Upper lobe of left lung (tissue), 6 donors: ENCODE results near the gene ATP2B2. TPM values are rescaled to one million over a fixed set of nuclear protein-coding genes. Genes with fewer than 3 reads are reported as not detected.

ENCODE experiments used
- ATAC-seq, 2 donors: fragments of 200-7000 bp; cut with Tn5 transposase; one replicate each; pipeline ENCODE4 v1.9.1; 2022; ENCODE audit warnings: mild to moderate bottlenecking in 2 of 2, moderate library complexity in 2 of 2; ENCODE audit not compliant: low FRiP score in 2 of 2
- DNase-seq, 2 donors: peaks; one replicate each; pipeline ENCODE4 v3.0.0-alpha.2; 2019 to 2020
- H3K27ac ChIP-seq, 4 donors: fragments of 200-600 bp; sonication (generic); one replicate each; pipeline ENCODE4 v1.5.1; 2016 to 2019
- H3K27me3 ChIP-seq, 4 donors: fragments of 200-600 bp; sonication (generic); one replicate each; pipeline ENCODE4 v1.5.1; 2017 to 2019
- H3K36me3 ChIP-seq, 4 donors: fragments of 200-600 bp; sonication (generic); one replicate each; pipeline ENCODE4 v1.5.1; 2016 to 2019
- H3K4me1 ChIP-seq, 4 donors: fragments of 200-600 bp; sonication (generic); one replicate each; pipeline ENCODE4 v1.5.1; 2018 to 2019
- H3K4me3 ChIP-seq, 4 donors: fragments of 200-600 bp; sonication (generic); one replicate each; pipeline ENCODE4 v1.5.1; 2017 to 2019; ENCODE audit warnings: mild to moderate bottlenecking in 2 of 4, moderate library complexity in 1 of 4
- H3K9me3 ChIP-seq, 4 donors: fragments of 200-600 bp; sonication (generic); one replicate each; pipeline ENCODE4 v1.5.1; 2018 to 2019
- EP300 ChIP-seq, 4 donors: sonication (generic); formaldehyde crosslinking; IDR thresholded peaks; one replicate each; pipeline ENCODE4 v1.5.1; 2017; ENCODE audit warnings: antibody characterized with exemption in 4 of 4, control low read depth in 2 of 4
- POLR2A ChIP-seq, 4 donors: fragments of 450-650 bp; IDR thresholded peaks; one replicate each; pipeline ENCODE4 v1.5.1; 2016 to 2017; ENCODE audit warnings: antibody characterized with exemption in 4 of 4, mild to moderate bottlenecking in 2 of 4
- POLR2AphosphoS5 ChIP-seq, 2 donors: sonication (generic); formaldehyde crosslinking; IDR thresholded peaks; one replicate each; pipeline ENCODE4 v1.5.1; 2017; ENCODE audit warnings: antibody characterized with exemption in 2 of 2
- WGBS, 2 donors: methylation state at CpG; one replicate each; pipeline ENCODE4 v1.1.5; 2017 to 2018; 5-methylcytosine and 5-hydroxymethylcytosine counted together
- total RNA-seq, 6 donors: library from RNA; depleted of rRNA in 4 of 6; stranded (reverse); fragments of >200 nt in 4 of 6; gene quantifications; one replicate each; pipeline versions ENCODE4 v1.1.0 to v1.2.1, GENCODE V29; 2016 to 2021
- TF ChIP-seq, protein P1 (sequence below), 6 experiments: fragments of 450-650 bp in 4 of 6; fragments of 200-600 bp in 2 of 6; sonication (generic) in 2 of 6; IDR thresholded peaks; one replicate each; pipeline ENCODE4 v1.5.1; 2016 to 2019; ENCODE audit warnings: antibody characterized with exemption in 6 of 6
- donor health status: DM: no; HTN: no; CAD: no; lungs with moderate emphysema.
- donor health status: DM: no; HTN: yes; CAD: no; lungs with severe emphysema.

Gene ATP2B2
- total RNA-seq, 6 donors from 2014 or later = 0.13 to 0.30 TPM; not detected in 4

DNA sequence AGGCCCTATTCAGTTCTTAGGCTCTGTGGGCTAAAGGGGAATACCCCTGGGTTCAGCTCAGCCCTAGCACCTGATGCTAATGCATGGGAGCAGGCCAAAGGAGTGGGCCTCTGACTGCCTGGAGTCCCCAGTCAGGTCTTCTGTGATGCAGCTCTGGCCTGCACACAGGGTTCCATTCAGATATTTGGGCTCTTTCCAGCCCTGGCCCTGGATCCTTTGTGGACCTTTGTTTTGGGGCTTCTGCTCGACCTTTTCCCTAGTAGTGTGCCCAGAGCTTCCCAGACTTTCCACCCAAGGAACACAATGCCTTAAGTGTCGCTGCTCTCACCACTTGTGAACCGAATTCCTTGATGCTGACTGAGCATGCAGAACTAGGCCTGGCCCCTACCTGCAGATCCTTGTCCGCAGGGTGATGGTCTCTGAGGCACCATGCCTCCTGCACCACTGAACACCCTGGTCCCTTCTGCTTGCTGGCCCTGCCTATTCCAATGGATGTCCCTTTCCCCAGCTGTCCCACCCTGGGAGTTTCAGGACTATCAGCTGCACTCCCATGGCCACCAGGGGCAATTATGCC lies 189.5 kb downstream of the ATP2B2 start:
- TF ChIP-seq POLR2AphosphoS5 (IDR thresholded peaks at IDR 0.05) (no peak), POLR2A (IDR thresholded peaks at IDR 0.05) (no peak), EP300 (IDR thresholded peaks at IDR 0.05) (no peak)
- TF ChIP-seq, protein P1, sequence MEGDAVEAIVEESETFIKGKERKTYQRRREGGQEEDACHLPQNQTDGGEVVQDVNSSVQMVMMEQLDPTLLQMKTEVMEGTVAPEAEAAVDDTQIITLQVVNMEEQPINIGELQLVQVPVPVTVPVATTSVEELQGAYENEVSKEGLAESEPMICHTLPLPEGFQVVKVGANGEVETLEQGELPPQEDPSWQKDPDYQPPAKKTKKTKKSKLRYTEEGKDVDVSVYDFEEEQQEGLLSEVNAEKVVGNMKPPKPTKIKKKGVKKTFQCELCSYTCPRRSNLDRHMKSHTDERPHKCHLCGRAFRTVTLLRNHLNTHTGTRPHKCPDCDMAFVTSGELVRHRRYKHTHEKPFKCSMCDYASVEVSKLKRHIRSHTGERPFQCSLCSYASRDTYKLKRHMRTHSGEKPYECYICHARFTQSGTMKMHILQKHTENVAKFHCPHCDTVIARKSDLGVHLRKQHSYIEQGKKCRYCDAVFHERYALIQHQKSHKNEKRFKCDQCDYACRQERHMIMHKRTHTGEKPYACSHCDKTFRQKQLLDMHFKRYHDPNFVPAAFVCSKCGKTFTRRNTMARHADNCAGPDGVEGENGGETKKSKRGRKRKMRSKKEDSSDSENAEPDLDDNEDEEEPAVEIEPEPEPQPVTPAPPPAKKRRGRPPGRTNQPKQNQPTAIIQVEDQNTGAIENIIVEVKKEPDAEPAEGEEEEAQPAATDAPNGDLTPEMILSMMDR (IDR thresholded peaks at IDR 0.05) = no peak

DNA sequence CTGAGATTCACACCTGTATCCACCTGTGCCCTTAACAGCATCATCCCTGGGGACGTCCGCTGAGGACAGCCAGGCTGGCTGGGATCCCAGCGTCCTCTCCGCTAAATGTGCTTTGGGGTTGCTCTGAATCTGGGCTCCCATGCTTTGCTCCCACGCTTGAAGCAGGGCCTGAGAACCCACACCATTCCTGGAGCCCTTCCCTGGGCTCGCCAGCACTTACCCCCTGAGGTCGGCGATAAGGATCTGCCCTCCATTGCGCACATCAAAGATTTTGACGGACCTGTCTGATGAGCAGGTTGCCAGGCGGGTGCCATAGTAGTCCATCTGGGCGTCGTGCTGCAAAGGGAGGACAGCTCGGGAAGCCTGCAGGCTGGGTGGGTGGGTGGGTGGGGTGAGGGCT lies 190.3 kb downstream of the ATP2B2 start:
- H3K36me3 ChIP-seq = peaks cover 18 to 88% (median 78%) of the 10 kb centered on the region in 4 donors
- DNase-seq (no peak), ATAC-seq (no peak)
- no peak for TF ChIP-seq EP300 (IDR thresholded peaks at IDR 0.05)
- TF ChIP-seq, protein P1 (IDR thresholded peaks at IDR 0.05) = no peak
- TF ChIP-seq POLR2AphosphoS5 (IDR thresholded peaks at IDR 0.05) = no peak
- no peak for TF ChIP-seq POLR2A (IDR thresholded peaks at IDR 0.05)
- no peak overlapping the region for H3K4me3 ChIP-seq
- peaks cover 12 to 23% (median 14%) of the 10 kb centered on the region in 4 donors for H3K4me1 ChIP-seq
- WGBS, 2 donors = 94 to 98% methylated on average over 6 to 14 of the region's 14 CpGs
- H3K9me3 ChIP-seq = no peaks in the 10 kb centered on the region
- no peak overlapping the region for H3K27ac ChIP-seq
- no peaks in the 10 kb centered on the region for H3K27me3 ChIP-seq

More for the DNA sequence above, 189.5 kb downstream of the ATP2B2 start:
- peaks cover 15 to 21% (median 16%) of the 10 kb centered on the region in 4 donors for H3K4me1 ChIP-seq
- no peak for DNase-seq
- H3K27ac ChIP-seq = no peak overlapping the region
- no peaks in the 10 kb centered on the region for H3K27me3 ChIP-seq
- H3K36me3 ChIP-seq = peaks cover 18 to 81% (median 72%) of the 10 kb centered on the region in 4 donors
- no peak for ATAC-seq
- H3K4me3 ChIP-seq = no peak overlapping the region
- H3K9me3 ChIP-seq = no peaks in the 10 kb centered on the region
- WGBS, 2 donors = 92 to 98% methylated on average over 4 of the region's 4 CpGs

DNA sequence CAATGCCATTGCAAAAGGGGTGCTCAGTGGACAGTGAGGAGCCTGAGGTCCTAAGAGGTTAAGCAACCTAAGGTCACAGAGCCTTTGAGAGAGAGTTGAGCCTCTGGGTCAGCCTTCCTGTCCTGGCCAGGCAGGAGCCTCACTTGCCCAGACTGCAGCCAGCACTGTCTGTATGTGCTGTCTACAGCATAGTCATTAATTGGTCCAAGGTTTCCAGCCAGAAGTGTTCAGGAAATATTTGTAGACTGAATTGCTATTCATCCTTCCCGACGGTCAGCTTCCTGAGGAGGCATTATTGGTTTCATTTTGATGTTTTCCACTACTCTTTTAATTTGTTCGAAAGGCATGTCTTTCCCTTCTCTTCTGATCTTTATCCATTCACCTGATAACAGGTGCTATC lies 192.5 kb downstream of the ATP2B2 start:
- DNase-seq (no peak), ATAC-seq (no peak)
- H3K27me3 ChIP-seq = no peaks in the 10 kb centered on the region
- WGBS, 2 donors = 57 to 70% methylated on average over 3 of the region's 3 CpGs
- H3K4me3 ChIP-seq = no peak overlapping the region
- H3K36me3 ChIP-seq = peaks cover 18 to 95% (median 81%) of the 10 kb centered on the region in 4 donors
- H3K9me3 ChIP-seq = no peaks in the 10 kb centered on the region
- TF ChIP-seq EP300 (IDR thresholded peaks at IDR 0.05) (no peak), POLR2A (IDR thresholded peaks at IDR 0.05) (no peak), POLR2AphosphoS5 (IDR thresholded peaks at IDR 0.05) (no peak)
- TF ChIP-seq, protein P1 (IDR thresholded peaks at IDR 0.05) = no peak
- no peak overlapping the region for H3K27ac ChIP-seq
- H3K4me1 ChIP-seq = peaks cover 0 to 10% (median 3%) of the 10 kb centered on the region in 4 donors

DNA sequence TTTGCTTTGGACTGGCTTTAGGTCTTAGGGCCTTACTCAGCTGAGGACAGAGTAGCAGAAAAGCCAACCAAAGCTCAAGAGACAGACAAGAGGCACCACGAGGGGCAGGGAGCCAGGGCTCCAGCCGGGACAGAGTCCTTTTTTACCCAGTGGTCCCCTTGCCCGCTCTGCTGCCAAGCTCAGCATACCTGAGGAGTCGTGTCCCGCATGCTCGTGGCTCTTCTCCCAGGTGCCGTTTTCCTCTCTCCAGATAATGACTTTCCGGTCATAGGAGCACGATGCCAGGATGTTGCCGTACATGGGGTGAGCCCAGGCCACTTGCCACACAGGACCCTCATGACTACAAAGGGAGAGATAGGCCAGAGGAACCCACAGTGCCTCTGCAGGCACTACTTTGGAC lies 193.0 kb downstream of the ATP2B2 start:
- H3K9me3 ChIP-seq = no peaks in the 10 kb centered on the region
- no peak overlapping the region for H3K4me3 ChIP-seq
- no peak for TF ChIP-seq POLR2A (IDR thresholded peaks at IDR 0.05)
- no peak overlapping the region for H3K27ac ChIP-seq
- peaks cover 0 to 10% (median 3%) of the 10 kb centered on the region in 4 donors for H3K4me1 ChIP-seq
- whole genome bisulfite sequencing, 2 donors = 87 to 88% methylated on average over 8 to 10 of the region's 10 CpGs
- H3K36me3 ChIP-seq = peaks cover 16 to 95% (median 79%) of the 10 kb centered on the region in 4 donors
- no peaks in the 10 kb centered on the region for H3K27me3 ChIP-seq
- ATAC-seq (no peak), DNase-seq (no peak)

DNA sequence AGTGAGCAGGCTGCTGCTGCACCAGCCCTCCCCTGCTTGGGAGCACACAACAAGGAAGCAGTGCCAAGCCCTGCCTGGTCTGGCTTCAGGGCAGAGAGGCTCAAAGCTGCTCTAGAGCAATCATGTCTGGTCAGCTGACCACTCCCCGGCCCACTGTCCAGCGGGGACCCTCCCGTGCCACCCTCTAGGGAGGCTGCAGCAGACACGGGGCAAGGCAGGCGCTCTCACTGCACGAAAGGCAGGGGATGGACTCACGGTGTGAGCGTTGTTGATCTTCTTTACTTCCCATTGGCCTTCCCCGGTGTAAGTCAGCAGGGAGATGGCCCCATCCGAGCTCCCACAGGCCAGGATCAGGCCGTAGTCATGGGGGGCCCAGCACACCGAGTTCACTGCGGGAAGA lies 193.7 kb downstream of the ATP2B2 start:
- ATAC-seq (peak in 1 of 2 donors; percentile 32), DNase-seq (no peak)
- peaks cover 13 to 96% (median 79%) of the 10 kb centered on the region in 4 donors for H3K36me3 ChIP-seq
- H3K4me3 ChIP-seq = no peak overlapping the region
- no peaks in the 10 kb centered on the region for H3K9me3 ChIP-seq
- TF ChIP-seq POLR2A (IDR thresholded peaks at IDR 0.05) = no peak
- no peak for TF ChIP-seq EP300 (IDR thresholded peaks at IDR 0.05)
- TF ChIP-seq, protein P1 (IDR thresholded peaks at IDR 0.05) = no peak
- no peak for TF ChIP-seq POLR2AphosphoS5 (IDR thresholded peaks at IDR 0.05)
- peaks cover 0 to 10% (median 3%) of the 10 kb centered on the region in 4 donors for H3K4me1 ChIP-seq
- H3K27me3 ChIP-seq = no peaks in the 10 kb centered on the region
- WGBS, 2 donors = 95 to 98% methylated on average over 5 to 13 of the region's 13 CpGs
- peak overlapping the region in 1 of 4 donors; percentile 1 for H3K27ac ChIP-seq
